Measurements from ENCODE around the gene RRP1. TPM values are rescaled to one million over a fixed set of nuclear protein-coding genes. Genes with fewer than 3 reads are reported as not detected.

Gene RRP1
- total and polyA plus RNA-seq, 2 of the 13 experiments (the other 11 are each of a cell fraction or from before 2014, with no cell fraction given) = 20.1 to 35.1 TPM

GRCh38 chr21:43803558-43804300 is 14.4 kb downstream of the RRP1 start:
- ATAC-seq (no peak), DNase-seq (ENCODE audit: low spot score) (no peak), FAIRE-seq (no peak)
- Histone ChIP-seq H3K9ac (ENCODE audit: insufficient read depth, low read depth, low read length) (no peak overlapping the region), H4K20me1 (ENCODE audit: insufficient read depth, low read length) (no peaks in the 10 kb centered on the region), H3K4me1 (ENCODE audit: insufficient read depth, low read length) (no peaks in the 10 kb centered on the region), H3K79me2 (ENCODE audit: insufficient read depth, low read length) (no peaks in the 10 kb centered on the region), H3K4me3 (replicated peaks in 1 of 3; ENCODE audit: insufficient read depth in 1 of 3, low read depth in 2 of 3, low read length in 3 of 3) (no peak overlapping the region), H3K4me2 (ENCODE audit: low read depth, low read length) (no peak overlapping the region), H3K36me3 (replicated peaks in 1 of 2; ENCODE audit: control insufficient read depth in 1 of 2, insufficient read depth in 2 of 2, low read length in 2 of 2) (peaks cover 25 to 53% of the 10 kb centered on the region in 2 experiments; a peak in 4 of 5 replicates), H2AFZ (ENCODE audit: low read length) (no peak overlapping the region), H3K9me3 (ENCODE audit: low read length) (no peaks in the 10 kb centered on the region), H3K27me3 (ENCODE audit: control insufficient read depth in 1 of 2, insufficient read depth in 2 of 2, low read length in 2 of 2) (no peaks in the 10 kb centered on the region), H3K27ac (ENCODE audit: extremely low read length, insufficient read depth, low read length) (no peak overlapping the region)
- TF ChIP-seq ZBTB4 (CRISPR knock-in tag; IDR thresholded peaks at IDR 0.05; ENCODE audit: borderline replicate concordance) (no peak), ERF (CRISPR knock-in tag; IDR thresholded peaks at IDR 0.05) (no peak), YEATS2 (CRISPR knock-in tag; IDR thresholded peaks at IDR 0.05; ENCODE audit: borderline replicate concordance) (no peak), ZNF552 (CRISPR knock-in tag; IDR thresholded peaks at IDR 0.05; ENCODE audit: borderline replicate concordance) (no peak), NCOA2 (CRISPR knock-in tag; IDR thresholded peaks at IDR 0.05) (no peak), AGO2 (optimal IDR thresholded peaks at IDR 0.05; ENCODE audit: low read depth, low read length) (peak; percentile 51)
- TF ChIP-seq, protein P1, sequence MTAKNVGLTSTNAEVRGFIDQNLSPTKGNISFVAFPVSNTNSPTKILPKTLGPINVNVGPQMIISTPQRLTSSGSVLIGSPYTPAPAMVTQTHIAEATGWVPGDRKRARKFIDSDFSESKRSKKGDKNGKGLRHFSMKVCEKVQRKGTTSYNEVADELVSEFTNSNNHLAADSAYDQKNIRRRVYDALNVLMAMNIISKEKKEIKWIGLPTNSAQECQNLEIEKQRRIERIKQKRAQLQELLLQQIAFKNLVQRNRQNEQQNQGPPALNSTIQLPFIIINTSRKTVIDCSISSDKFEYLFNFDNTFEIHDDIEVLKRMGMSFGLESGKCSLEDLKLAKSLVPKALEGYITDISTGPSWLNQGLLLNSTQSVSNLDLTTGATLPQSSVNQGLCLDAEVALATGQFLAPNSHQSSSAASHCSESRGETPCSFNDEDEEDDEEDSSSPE (CRISPR knock-in tag; IDR thresholded peaks at IDR 0.05) = no peak
- no TSS peak for BruUV-seq (replicated peaks)
- ChIA-PET CTCF (ENCODE audit: low intra/inter-chr PET ratio, low total read pairs) (no interaction called here), POLR2A (no interaction called here)
- intact Hi-C loops (cut with micrococcal nuclease; ENCODE audit: unreplicated experiment) (no loop called here), in situ Hi-C loops (cut with HindIII; ENCODE audit: extremely low pct_ligation_motif_present, low pct_unique_long_range_greater_than_20kb) (no loop called here)
- WGBS (ENCODE audit: low lambda C conversion rate) = 95% methylated on average over 32 of the region's 33 CpGs
